Fibroblast of gingiva (primary cell): ENCODE results near the gene CARTPT.

Source experiments
- DNase-seq: peaks from one replicate; pipeline ENCODE4 v3.0.0-alpha.2; 2011; ENCODE audit warnings: low read depth

CARTPT gene

DNA sequence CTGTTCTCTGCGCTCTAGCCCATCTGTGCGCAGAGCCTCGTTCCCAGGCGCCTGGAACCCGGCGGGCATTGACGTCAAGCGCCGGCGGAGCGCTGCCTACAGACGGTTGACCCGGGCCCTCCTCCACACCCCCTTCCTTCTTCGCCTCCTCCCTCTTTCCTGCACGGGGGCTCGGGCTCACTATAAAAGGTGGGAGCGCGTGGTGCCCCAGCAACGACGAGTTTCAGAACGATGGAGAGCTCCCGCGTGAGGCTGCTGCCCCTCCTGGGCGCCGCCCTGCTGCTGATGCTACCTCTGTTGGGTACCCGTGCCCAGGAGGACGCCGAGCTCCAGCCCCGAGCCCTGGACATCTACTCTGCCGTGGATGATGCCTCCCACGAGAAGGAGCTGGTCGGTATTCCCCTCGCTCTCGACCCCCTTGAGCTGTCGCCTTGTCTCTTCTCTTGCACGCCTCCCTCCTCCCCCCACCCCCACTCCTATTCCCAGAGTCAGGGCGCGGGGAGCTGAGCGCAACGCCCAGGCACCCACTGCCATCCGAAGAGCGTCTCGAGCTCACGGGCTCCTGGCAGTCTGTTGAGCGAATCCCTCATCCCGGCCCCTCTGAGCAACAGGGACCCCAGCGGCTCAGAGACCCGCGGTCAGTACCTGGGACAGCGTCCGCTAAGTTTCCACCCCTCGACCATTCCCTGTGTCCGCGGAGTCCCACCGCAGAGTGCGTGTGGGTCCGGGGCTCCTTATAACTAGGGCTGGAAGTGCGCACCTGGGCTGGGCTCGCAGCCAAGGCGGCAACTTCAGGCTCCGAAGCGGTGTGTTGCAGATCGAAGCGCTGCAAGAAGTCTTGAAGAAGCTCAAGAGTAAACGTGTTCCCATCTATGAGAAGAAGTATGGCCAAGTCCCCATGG lies at the start of gene CARTPT:
Gene CARTPT, plus strand, starts transcription at position 213 of the 902 bp plus-strand sequence. Its CDS starts 19 bp downstream, at position 232.
- no peak for DNase-seq

- no peak for DNase-seq
Measured at GRCh38 chr5:71677977-71678376, 41.1 kb upstream of the CARTPT start.

- DNase-seq, result no peak
Measured at GRCh38 chr5:71679714-71680113, 39.4 kb upstream of the CARTPT start.

GRCh38 chr5:71680510-71680909 lies 38.6 kb upstream of the CARTPT start:
- no peak for DNase-seq

DNA sequence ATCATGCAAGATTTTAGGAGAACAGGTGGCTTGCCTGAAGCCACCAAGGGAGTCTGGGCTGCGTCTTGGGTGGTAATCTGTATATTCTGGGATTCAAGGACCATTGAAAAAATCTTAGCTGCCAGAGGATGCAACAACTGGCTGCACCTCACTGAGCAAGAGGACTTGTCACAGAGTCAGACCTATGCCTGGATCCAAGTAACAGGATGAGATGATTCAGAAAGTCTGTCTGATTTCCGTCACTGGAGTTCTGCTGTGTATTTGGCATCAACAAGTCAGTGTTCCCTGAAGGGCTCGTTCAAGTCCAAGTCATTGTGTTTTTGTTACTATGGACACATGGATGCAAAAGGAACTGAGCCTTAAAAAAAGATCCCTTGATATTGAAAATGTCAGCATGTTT lies 37.8 kb upstream of the CARTPT start:
- DNase-seq, result peak; percentile 14

DNA sequence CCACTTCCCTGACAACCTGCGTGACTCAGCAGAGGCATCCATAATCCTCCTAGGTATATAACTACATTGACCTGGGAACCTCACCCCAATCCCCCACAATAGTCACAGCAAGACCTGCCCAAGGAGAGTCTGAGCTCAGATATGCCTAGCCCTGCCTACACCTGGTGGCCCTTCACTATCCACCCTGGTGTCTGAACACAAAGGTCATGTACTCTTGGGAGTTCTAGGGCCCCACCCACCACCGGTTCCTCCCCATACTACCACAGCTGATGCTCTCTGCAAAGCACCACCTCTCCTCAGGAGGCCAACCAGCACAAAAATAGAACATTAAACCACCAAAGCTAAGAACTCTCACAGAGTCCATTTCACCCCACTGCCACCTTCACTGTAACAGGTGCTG lies 34.8 kb upstream of the CARTPT start:
- no peak for DNase-seq

GRCh38 chr5:71693828-71694427 lies 25.1 kb upstream of the CARTPT start:
- DNase-seq, result no peak

- DNase-seq, result no peak
Measured at GRCh38 chr5:71695071-71695470, 24.0 kb upstream of the CARTPT start.

- DNase-seq, result peak; percentile 21
Measured at GRCh38 chr5:71695595-71695994, 23.5 kb upstream of the CARTPT start.

GRCh38 chr5:71697967-71698366 lies 21.1 kb upstream of the CARTPT start:
- no peak for DNase-seq

DNA sequence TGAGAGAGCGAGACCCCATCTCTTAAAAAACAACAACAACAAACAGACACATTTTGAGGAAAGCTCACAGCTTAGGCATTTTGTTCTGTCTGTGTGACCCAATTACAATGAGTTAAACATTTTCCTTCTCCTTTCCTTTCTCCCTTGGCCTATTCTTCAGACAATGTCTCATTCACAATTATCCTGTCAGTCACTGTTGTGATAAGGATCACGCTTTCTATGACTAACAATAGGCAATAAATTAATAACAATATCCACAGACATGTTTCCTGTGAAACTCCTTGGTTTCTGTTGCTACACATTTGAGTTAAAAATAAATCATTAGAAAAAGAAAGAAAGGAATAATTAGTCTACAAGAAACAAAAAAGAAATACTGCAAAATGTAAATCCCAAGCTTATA lies 19.8 kb upstream of the CARTPT start:
- no peak for DNase-seq

DNA sequence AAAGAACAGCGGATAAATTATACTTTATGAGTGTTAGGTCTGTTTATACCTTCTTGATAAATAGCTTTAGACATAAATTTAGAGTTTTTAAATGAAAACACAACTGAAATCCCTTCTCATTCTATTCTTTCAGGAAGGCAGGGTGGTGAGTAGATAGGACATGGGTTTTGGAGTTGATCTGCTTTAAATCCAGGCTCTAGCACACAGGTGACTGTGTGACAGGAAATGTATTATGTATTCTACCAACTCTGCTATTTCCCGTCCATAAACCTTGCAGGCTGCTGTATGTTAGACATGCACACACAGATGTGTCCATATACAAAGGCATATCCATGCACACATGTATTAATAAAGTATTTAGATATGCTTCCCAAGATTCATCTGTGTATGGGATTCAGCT lies 19.3 kb upstream of the CARTPT start:
- no peak for DNase-seq

GRCh38 chr5:71700803-71701202 lies 18.3 kb upstream of the CARTPT start:
- no peak for DNase-seq

- DNase-seq, result no peak
Measured at GRCh38 chr5:71701407-71701806, 17.7 kb upstream of the CARTPT start.

- DNase-seq, result no peak
Measured at GRCh38 chr5:71703941-71704340, 15.1 kb upstream of the CARTPT start.

GRCh38 chr5:71705421-71705820 lies 13.7 kb upstream of the CARTPT start:
- no peak for DNase-seq

DNA sequence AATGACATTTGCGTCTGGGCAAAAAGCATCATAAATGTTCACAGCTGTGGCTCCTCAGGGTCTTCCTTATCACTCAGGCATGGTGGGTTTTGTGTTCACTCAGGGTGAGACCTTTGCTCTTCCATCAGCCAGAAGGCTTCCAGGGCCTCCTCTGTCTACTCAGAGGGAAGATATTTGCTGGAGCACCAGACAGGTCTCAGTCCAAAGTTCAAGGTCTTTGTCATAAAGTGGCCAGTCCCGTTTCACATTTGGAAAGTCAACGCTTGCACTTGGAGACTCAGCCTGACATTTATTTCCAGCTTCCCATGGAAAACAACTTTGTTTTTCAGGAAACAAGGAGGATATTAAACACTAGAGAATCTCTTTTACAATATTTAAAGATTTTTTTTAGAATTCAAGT lies 12.2 kb upstream of the CARTPT start:
- DNase-seq, result no peak

DNA sequence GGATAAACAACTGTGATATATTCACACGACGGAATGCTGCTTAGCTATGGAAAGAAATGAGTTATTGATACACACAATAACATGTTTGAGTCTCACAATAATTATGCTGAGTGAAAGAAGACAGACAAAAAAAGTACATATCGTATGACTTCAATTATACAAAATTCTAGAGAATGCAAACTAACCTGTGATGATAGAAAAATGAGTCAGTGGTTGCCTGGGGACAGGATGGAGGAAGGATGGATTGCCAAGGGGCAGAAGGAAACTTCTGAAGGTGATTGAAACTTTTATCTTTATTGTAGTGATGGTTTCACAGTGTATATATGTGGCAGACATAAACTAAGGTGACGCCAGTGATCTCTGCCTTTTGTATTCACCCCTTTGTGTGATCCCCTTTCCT lies 7.5 kb upstream of the CARTPT start:
- no peak for DNase-seq

DNA sequence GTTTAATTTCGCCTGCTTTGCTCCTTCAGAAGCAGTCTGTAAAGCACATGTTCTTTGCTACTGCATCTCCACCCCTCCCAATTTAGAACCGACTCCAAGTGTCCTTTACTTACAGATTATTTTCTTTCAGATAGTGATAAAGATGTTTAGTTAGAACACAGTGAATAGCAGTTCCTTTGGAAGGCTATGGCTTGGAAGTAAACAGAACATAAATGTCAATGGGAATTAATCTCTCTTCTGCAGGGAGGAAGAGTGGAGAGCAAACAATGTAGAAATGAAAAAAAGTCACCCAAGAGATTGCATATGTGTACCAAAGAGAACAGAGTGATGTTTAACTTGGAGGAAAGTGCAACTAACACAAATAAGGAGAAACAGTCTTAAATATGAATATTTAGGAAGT lies 4.2 kb upstream of the CARTPT start:
- no peak for DNase-seq

- no peak for DNase-seq
Measured at GRCh38 chr5:71727978-71728377, 8.9 kb downstream of the CARTPT start.

DNA sequence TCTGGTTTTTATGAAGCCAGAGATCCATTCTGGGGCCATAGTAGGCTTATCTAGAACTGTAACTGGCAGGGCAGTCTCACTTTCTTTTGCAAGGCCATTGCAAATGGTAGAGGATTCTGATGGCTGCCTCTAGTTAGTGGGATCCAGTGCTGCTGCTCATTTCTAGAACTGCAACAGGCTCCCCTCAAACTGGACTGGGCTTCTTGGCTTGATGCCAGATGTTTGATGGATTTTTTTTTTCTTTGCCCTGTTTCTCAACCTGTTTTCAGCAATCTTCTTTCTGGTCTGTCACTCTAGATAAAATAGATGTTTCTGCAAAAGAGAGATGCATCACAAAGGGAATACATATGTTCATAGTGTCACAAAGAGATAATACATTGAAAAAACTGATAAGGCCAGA lies 11.9 kb downstream of the CARTPT start:
- DNase-seq, result no peak

DNA sequence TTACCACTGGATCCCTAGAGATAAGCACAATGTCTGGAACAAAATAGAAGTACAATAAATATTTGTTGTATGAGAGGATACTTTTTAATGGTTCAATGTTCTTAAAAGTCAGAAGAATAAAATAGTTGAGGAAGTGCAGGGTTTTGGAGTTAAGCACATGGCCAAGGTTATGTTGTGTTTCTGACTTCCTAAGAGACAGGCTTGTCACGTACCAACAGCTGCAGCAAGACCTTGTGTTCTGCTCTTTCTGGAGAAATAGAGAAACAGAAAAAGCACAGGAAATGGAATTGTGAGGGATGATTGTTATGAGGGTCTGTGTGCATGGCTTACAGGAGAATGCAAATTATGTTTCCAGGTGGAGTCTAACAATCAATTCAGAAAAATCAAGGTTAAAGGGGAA lies 12.9 kb downstream of the CARTPT start:
- DNase-seq, result no peak

DNA sequence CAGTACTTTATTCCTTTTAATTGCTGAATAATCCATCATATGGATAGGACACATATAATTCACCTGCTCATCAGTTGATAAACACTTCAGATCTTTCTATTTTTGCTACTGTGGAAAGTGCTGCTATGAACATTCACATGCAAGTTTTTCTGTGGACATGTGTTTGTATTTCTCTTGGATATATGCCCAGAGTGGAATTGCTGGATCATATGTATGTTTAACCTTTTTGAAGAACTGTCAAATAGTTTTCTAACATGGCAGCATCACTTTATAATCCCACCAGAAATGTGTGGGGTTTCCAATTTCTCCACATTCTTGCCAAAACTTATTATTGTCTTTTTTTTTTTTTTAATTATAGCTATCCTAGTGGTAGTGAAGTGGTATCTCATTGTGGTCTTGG lies 15.1 kb downstream of the CARTPT start:
- no peak for DNase-seq
